ENCODE results near the gene COX6A2.

- TF ChIP-seq, protein P1, sequence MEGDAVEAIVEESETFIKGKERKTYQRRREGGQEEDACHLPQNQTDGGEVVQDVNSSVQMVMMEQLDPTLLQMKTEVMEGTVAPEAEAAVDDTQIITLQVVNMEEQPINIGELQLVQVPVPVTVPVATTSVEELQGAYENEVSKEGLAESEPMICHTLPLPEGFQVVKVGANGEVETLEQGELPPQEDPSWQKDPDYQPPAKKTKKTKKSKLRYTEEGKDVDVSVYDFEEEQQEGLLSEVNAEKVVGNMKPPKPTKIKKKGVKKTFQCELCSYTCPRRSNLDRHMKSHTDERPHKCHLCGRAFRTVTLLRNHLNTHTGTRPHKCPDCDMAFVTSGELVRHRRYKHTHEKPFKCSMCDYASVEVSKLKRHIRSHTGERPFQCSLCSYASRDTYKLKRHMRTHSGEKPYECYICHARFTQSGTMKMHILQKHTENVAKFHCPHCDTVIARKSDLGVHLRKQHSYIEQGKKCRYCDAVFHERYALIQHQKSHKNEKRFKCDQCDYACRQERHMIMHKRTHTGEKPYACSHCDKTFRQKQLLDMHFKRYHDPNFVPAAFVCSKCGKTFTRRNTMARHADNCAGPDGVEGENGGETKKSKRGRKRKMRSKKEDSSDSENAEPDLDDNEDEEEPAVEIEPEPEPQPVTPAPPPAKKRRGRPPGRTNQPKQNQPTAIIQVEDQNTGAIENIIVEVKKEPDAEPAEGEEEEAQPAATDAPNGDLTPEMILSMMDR (IDR thresholded peaks at IDR 0.05), result no peak
- TF ChIP-seq POLR2AphosphoS5 (IDR thresholded peaks at IDR 0.05), result no peak
Observed at GRCh38 chr16:31438414-31438813, 10.3 kb upstream of the COX6A2 start.

Measured in prostate gland (tissue), 2 donors.